Cardiac fibroblast (primary cell): Measurements from ENCODE around the gene BCLAF1.

Experiments
- DNase-seq, 2 donors: peaks; one replicate each; pipeline versions ENCODE4 v3.0.0 to v3.0.0-alpha.2; 2010; ENCODE audit warnings: low read depth in 2 of 2
- H3K4me3 ChIP-seq, 2 donors: replicated peaks in 1 of 2; 1 replicate in 1 of 2; 2 replicates in 1 of 2; pipeline ENCODE4 v1.5.1; 2011; ENCODE audit warnings: low read depth in 2 of 2, low read length in 2 of 2, mild to moderate bottlenecking in 2 of 2, moderate library complexity in 1 of 2
- TF ChIP-seq, protein P1 (sequence below): IDR thresholded peaks from one replicate; pipeline ENCODE4 v1.5.1; 2011; ENCODE audit warnings: low read depth, mild to moderate bottlenecking, low read length, inconsistent platforms

Gene BCLAF1, protein sequence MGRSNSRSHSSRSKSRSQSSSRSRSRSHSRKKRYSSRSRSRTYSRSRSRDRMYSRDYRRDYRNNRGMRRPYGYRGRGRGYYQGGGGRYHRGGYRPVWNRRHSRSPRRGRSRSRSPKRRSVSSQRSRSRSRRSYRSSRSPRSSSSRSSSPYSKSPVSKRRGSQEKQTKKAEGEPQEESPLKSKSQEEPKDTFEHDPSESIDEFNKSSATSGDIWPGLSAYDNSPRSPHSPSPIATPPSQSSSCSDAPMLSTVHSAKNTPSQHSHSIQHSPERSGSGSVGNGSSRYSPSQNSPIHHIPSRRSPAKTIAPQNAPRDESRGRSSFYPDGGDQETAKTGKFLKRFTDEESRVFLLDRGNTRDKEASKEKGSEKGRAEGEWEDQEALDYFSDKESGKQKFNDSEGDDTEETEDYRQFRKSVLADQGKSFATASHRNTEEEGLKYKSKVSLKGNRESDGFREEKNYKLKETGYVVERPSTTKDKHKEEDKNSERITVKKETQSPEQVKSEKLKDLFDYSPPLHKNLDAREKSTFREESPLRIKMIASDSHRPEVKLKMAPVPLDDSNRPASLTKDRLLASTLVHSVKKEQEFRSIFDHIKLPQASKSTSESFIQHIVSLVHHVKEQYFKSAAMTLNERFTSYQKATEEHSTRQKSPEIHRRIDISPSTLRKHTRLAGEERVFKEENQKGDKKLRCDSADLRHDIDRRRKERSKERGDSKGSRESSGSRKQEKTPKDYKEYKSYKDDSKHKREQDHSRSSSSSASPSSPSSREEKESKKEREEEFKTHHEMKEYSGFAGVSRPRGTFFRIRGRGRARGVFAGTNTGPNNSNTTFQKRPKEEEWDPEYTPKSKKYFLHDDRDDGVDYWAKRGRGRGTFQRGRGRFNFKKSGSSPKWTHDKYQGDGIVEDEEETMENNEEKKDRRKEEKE

DNA sequence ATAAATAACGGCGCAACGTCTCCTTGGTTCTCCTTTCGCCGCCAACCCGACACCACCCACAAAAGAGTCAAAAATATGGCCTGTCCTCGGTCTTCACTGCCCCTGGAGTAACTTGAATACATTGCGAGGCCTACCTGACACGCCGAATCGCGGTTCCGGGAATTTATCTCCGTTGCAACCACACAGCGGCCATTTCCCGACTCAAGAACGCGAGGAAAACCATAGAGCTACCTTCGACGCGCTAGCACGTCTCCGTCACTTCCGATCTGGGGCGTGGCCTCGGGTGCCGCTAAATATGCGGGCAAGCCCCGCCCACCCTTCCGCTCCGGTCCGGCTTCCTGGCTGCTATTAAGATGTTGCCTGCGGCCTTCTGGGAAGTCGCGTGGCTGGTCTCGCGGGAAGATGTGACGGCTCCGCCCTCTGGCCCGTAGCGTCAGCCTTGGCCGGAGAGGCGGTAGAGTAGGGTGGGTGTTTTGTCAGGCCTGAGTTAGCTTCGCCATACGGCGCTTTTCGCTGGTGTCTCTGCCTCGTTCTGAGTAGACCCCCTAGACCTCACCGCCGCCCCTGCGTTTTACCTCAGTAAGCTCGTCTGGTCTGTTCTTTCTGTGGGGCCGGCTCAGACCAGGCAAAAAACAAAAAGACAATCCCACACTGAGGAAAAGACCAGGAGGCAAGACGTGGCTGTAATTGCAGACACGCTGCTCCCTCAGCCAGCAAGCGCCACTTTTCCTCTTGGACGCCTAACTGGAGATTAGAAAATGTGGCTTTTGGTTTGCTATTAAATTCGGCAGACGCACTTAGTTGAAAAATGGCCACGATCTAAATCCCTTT lies at the start of gene BCLAF1:
Gene BCLAF1 (minus strand): TSS at position 268 of the 831 bp plus-strand sequence. CDS start 9,980 bp downstream, outside the sequence.
- H3K4me3 ChIP-seq, result peak within 1 kb of the TSS; percentile 82 to 99
- TF ChIP-seq, protein P1, sequence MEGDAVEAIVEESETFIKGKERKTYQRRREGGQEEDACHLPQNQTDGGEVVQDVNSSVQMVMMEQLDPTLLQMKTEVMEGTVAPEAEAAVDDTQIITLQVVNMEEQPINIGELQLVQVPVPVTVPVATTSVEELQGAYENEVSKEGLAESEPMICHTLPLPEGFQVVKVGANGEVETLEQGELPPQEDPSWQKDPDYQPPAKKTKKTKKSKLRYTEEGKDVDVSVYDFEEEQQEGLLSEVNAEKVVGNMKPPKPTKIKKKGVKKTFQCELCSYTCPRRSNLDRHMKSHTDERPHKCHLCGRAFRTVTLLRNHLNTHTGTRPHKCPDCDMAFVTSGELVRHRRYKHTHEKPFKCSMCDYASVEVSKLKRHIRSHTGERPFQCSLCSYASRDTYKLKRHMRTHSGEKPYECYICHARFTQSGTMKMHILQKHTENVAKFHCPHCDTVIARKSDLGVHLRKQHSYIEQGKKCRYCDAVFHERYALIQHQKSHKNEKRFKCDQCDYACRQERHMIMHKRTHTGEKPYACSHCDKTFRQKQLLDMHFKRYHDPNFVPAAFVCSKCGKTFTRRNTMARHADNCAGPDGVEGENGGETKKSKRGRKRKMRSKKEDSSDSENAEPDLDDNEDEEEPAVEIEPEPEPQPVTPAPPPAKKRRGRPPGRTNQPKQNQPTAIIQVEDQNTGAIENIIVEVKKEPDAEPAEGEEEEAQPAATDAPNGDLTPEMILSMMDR, result no peak
- peak; percentile 100 for DNase-seq

DNA sequence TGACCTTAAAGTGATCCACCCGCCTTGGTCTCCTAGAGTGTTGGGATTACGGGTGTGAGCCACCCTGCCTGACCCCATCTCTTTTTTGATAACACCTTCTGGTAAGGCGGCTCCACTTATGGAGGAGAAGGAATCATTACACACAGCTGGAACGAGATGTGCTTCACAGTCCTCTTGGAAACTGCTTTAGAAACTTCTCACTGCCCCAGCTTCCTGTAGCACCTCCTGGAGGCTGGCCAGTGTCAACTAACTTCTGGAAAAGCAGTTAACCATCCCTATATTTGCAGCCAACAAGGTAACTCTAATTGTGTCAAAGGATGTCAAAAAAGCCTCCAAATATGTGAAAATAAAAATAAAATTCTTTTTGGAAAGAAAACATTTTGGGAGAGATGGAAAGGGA lies 48.8 kb upstream of the BCLAF1 start:
- DNase-seq, result no peak
- TF ChIP-seq, protein P1, result no peak
- no peak overlapping the region for H3K4me3 ChIP-seq

DNA sequence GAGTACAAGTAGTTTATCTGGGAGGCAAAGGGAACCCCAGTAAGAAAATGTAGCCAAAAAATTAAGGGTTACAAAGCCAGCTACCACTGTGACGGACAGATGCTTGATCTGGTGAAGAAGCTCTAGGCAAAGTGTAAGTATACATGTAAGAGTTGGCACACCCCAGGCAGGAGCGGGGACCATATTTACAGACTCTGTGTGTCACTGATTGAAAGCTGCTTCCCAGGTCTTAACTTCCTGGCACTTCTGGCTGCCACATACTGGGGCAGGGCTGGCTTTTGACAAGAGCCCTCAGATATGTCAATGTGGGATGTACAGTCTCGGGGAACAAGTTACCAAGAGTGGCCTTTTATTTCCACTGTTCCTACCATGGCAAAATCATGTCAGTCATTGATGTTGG lies 48.0 kb upstream of the BCLAF1 start:
- TF ChIP-seq, protein P1, result no peak
- H3K4me3 ChIP-seq, result no peak overlapping the region
- no peak for DNase-seq

DNA sequence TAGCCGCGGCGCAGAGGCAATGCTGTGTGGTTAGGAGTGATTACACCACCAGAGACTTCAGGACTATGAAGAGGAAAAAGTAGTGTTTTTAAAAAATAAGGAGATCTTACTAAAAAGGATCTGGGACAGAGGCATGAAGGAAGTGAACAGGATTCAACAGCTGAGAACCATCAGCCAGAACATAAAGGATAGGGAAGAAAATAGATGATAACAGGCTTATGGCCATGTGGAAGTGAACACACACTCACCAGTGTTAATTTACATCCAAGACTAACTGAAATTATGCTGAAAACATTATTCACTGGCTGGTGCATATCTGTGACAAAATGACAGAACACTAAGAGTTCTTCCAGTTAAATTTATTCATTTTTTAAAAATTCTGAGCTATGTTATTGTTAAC lies 47.5 kb upstream of the BCLAF1 start:
- no peak overlapping the region for H3K4me3 ChIP-seq
- no peak for DNase-seq
- TF ChIP-seq, protein P1, result no peak

DNA sequence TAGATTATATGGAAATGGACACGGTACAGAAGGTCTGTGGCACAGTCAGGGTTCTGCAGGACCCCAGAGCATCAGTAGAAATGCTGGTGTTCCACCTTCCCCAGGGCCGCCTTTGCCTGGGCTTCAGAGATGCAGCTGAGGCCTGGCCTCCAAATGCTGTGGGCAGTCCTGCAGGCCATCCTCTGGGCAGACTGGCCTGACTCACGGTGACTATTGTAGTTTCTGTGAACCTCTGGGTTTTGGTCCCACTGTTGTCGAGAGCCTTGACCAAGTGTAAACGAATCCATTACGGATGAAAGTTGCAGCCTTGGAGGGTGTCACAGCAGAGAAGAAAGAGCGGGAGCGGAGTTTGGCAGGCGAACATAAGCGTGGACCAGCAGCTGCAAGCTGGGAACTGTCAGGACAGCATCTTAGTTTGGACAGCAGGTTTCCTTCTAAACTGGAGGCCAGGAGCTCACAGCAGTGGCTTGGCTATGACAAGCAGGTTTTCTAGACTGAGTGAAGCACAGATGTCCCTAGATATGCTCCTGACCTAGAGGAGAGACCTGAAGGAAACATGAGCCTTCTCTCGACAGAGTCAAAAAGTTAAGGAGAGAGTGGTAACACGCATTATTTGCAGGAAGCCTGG lies 46.2 kb upstream of the BCLAF1 start:
- DNase-seq, result no peak
- H3K4me3 ChIP-seq, result no peak overlapping the region
- TF ChIP-seq, protein P1, result no peak

DNA sequence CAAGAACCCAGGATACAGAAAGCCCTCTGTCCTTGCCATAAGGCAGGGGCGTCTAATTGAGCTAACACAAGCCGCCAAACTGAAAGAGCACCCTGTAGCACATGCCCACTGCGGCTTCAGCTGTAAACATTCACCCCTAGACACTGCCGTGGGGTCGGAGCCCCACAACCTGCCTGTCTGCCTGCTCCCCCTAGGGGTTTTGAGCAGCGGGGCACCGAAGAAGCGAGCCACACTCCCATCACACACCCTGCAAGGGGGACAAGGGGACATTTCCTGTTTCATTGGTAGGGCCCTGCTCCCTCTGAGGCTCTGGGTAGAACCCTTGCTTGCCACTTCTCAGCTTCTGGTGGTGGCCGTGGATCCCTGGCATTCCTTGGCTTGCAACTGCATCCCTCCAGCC lies 45.2 kb upstream of the BCLAF1 start:
- no peak overlapping the region for H3K4me3 ChIP-seq
- TF ChIP-seq, protein P1, result no peak
- no peak for DNase-seq
